HG03045 (cell line): ENCODE measurements around the gene ZYG11B.
"Not testable (repeated sequence)": the region's sequence is repeated elsewhere in the genome, so short reads cannot be mapped to it uniquely, and the experiment has no call there.

ENCODE experiments used
- ATAC-seq: cut with Tn5 transposase; IDR thresholded peaks from one replicate; pipeline ENCODE4 v1.9.1; 2021; ENCODE audit warnings: mild to moderate bottlenecking, moderate library complexity; ENCODE audit not compliant: unreplicated experiment

ZYG11B gene

GRCh38 chr1:52726265-52727113 is at the start of gene ZYG11B:
TSS of gene ZYG11B (plus strand) at chr1:52726453. CDS start at chr1:52726654, 201 bp downstream.
- ATAC-seq: peak; percentile 88

- no peak for ATAC-seq
These were observed 49.0 kb upstream of the ZYG11B start for GRCh38 chr1:52677076-52677806.

DNA sequence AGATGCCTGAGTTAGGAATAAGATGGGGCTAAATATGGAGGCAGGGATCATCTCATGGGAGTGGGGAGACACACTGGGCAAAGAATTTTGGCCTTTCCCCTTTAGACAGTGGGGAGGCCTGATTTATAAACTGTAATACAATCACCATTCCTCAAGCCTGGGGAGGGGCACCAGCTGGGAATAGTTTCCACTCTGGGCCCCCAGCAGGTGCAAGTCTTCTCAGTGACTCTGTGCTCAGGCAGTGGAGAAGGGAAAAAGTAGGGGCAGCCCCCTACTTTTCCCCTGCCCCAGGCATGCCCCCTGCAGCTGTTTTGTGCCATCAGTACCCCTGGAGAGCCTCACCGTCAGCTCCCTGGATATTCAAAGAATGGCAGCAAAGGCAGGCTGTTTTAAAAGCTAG is 47.2 kb upstream of the ZYG11B start:
- ATAC-seq: no peak

- ATAC-seq: no peak
These were observed 46.8 kb upstream of the ZYG11B start for GRCh38 chr1:52679498-52679897.

- ATAC-seq: no peak
These were observed 45.9 kb upstream of the ZYG11B start for GRCh38 chr1:52680353-52680752.

GRCh38 chr1:52681136-52681535 is 45.1 kb upstream of the ZYG11B start:
- no peak for ATAC-seq

DNA sequence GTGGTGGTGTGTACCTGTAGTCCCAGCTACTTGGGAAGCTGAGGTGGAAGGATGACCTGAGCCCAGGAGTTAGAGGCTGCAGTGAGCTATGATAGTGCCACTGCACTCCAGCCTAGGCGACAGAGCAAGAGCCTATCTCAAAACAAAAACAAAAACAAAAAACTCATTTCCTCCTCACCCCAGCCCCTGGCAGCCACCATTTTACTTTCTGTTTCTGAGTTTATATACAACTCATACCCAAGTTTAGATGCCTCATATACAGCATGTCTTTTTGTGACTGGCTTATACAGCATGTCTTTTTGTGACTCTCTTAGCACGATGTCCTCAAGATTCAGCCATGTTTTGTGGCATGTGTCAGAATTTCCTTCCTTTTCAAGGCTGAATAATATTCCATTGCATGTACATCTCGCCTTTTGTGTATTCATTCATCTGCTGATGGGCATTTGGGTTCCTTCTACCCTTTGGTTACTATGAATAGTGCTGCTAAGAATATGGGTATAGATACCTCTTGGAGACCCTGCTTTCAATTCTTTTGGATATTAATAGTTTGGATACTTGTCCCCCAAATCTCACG is 42.8 kb upstream of the ZYG11B start:
- no peak for ATAC-seq

GRCh38 chr1:52684545-52684944 is 41.7 kb upstream of the ZYG11B start:
- no peak for ATAC-seq

DNA sequence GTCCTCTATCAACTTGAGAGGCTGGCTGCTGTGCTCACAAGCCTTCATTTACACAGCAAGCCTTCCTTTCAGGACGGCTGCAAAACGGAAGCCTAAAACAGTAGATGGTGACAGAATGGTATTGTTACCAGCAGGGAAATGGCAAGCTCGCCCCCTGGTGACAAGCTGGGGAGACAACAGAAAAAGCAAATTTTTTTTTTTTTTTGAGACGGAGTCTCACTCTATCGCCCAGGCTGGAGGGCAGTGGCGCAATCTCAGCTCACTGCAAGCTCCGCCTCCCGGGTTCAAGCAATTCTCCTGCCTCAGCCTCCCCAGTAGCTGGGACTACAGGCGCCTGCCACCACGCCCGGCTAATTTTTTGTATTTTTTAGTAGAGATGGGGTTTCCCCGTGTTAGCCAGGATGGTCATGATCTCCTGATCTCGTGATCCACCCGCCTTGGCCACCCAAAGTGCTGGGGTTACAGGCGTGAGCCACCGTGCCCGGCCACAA is 39.9 kb upstream of the ZYG11B start:
- not testable (repeated sequence) for ATAC-seq

- no peak for ATAC-seq
These were observed 39.4 kb upstream of the ZYG11B start for GRCh38 chr1:52686830-52687229.

- no peak for ATAC-seq
These were observed 34.4 kb upstream of the ZYG11B start for GRCh38 chr1:52691821-52692220.

- no peak for ATAC-seq
These were observed 33.6 kb upstream of the ZYG11B start for GRCh38 chr1:52692697-52693096.

DNA sequence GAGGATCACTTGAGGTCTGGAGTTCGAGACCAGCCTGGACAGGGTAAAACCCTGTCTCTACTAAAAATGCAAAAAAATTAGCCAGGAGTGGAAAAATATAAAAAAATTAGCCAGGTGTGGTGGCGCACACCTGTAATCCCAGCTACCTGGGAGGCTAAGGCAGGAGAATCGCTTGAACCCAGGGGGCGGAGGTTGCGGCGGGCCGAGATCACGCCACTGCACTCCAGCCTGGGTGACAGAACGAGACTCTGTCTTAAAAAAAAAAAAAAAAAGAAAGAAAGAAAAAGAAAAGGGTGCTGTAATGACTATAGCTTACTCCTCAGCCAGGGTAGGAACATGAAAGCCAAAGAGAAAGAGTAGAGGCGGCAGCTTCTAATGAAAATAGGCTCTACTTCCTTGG is 32.9 kb upstream of the ZYG11B start:
- ATAC-seq: not testable (repeated sequence)

DNA sequence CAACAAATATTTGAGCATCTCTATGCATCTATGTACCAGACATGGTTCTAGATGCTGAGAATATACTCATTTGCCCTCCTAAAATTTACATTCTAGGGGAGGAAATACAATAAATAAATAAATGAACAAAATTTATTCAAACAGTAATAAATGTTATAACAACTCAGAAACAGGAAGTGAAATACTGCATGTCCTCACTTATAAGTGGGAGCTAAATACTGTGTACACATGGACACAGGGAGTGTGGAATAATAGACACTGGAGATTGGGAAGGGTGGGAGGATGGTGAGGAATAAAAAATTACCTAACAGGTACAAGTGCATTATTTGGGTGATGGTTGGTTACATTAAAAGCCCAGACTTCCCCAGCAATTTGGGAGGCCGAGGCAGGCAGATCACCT is 32.4 kb upstream of the ZYG11B start:
- no peak for ATAC-seq

DNA sequence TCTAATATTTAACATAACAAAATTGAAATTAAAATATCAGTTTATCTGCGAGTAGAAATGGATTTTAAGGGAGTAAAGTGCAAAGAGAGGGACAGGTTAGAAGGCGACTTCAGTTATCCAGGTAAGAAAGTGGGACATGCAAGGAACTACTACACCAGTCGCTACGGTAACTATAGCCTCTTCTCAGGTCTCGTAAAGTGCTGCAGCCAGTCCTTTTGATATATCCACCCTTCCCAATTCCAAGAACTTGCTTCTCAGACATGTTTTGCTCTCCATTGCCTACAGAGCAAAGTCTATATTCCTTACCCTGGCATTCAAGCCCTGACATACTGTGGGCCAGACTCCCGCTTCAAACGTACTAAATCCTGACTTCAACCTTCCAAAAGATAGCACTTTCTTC is 30.6 kb upstream of the ZYG11B start:
- ATAC-seq: no peak

GRCh38 chr1:52697795-52698674 is 28.2 kb upstream of the ZYG11B start, which contains the start of gene COA7:
TSS of gene COA7 (minus strand) at chr1:52698347. CDS start at chr1:52698326, 21 bp downstream.
- peak; percentile 50 for ATAC-seq

DNA sequence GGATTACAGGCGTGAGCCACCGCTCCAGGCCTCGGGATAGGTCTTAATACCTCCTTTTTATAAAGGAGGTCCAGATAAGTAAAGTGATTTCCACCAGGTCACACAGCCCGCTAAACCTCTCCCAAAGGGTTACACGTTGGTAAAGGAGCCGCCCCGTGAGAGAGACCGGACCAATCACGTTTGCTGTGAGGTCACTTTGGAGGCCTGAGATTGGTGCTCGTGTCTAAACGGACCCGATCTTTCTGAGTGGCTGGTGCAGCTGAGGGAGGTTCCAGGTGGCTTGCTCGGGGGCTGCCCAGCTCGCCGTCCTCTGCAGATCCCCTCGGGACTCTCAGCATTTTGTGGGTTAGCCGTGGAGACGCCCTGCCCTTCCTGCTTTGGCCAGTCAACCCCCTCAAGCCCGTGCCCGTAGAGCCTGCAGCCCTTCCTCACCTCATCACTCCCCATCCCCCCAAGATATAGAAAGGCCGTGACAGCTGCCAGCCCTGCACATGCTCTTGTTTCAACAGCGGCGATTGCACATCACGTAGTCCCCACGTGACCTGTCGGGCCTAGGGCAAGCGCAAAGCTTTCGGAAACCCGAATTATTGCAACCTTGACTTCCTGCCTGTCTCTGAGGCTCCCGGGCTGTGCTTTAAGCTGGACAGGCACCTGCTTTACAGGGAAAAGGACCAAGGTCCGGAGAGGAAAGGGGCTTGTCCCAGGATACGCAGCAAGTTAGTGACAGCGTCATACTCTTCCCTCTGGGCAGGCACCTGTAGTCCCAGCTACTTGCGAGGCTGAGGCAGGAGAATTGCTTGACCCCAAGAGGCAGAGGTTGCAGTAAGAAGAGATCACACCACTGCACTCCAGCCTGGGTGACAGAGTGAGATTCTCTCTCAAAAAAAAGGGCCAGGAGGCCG is 23.1 kb upstream of the ZYG11B start:
- peak; percentile 95 for ATAC-seq

- ATAC-seq: no peak
These were observed 20.1 kb upstream of the ZYG11B start for GRCh38 chr1:52706136-52706670.
